Right cardiac atrium (tissue), 5 donors: Measurements from ENCODE around the gene TRIM4. TPM values are rescaled to one million over a fixed set of nuclear protein-coding genes. Genes with fewer than 3 reads are reported as not detected.
"Not testable (repeated sequence)": the region's sequence is repeated elsewhere in the genome, so short reads cannot be mapped to it uniquely, and the experiment has no call there.

Experiments
- ATAC-seq, 2 donors: fragments of 200-7000 bp; cut with Tn5 transposase; one replicate each; pipeline versions ENCODE4 v1.8.0 to v1.9.1; 2020; ENCODE audit warnings: moderate library complexity in 2 of 2, mild to moderate bottlenecking in 1 of 2
- DNase-seq, 3 donors: peaks; one replicate each; pipeline ENCODE4 v3.0.0-alpha.2; 2020
- H3K27ac ChIP-seq: one replicate; pipeline ENCODE4 v1.5.1; 2013; ENCODE audit warnings: mild to moderate bottlenecking, low read length, control low read depth, moderate library complexity
- H3K27me3 ChIP-seq: one replicate; pipeline ENCODE4 v1.6.1; 2013; ENCODE audit not compliant: control insufficient read depth, insufficient read depth
- H3K4me1 ChIP-seq: one replicate; pipeline ENCODE4 v1.6.1; 2013; ENCODE audit warnings: low read length; ENCODE audit not compliant: control insufficient read depth, insufficient read depth
- H3K4me3 ChIP-seq: one replicate; pipeline ENCODE4 v1.5.1; 2013; ENCODE audit warnings: low read length, control low read depth
- H3K9me3 ChIP-seq: one replicate; pipeline ENCODE4 v1.6.1; 2013; ENCODE audit warnings: low read length; ENCODE audit not compliant: control insufficient read depth
- whole genome bisulfite sequencing: extraction: QIAGEN DNeasy Blood & Tissue Kit; methylation state at CpG from one replicate; pipeline ENCODE4 v1.1.7; 2013; 5-methylcytosine and 5-hydroxymethylcytosine counted together
- intact Hi-C, 4 donors: fragments of 100-400 bp; cut with DNase I; formaldehyde crosslinking; loops; one replicate each; pipeline versions ENCODE4 v1.11.0 to v1.14.0; 2022 to 2023
- polyA plus RNA-seq: library from polyadenylated mRNA; stranded (reverse); fragments of 200-250 nt; gene quantifications from one replicate; pipeline ENCODE4 v1.2.3, GENCODE V29; 2013
- total RNA-seq, 4 donors: library from RNA; stranded (reverse); fragmentation: NEBNext Ultra II Directional; extraction: Animal tissue kit (Norgen Biotek cat#: 25700); gene quantifications; one replicate each; pipeline ENCODE4 v1.2.1, GENCODE V29; 2021
- donor health status: healthy with polysubstance abuse.
- donor health status: DM: no; HTN: yes; CAD: no.
- donor health status: DM: no; HTN: no; CAD: no.
- donor health status: DM: no; HTN: yes; CAD: no; lungs with severe emphysema.
- donor health status: DM: yes; HTN: yes; CAD: no.

Gene TRIM4
- total and polyA plus RNA-seq, 5 donors = 7.6 to 11.2 (median 10.0) TPM

GRCh38 chr7:99888366-99888765 lies 31.0 kb downstream of the TRIM4 start:
- DNase-seq, H3K4me3 ChIP-seq, H3K27me3 ChIP-seq, H3K27ac ChIP-seq, ATAC-seq, H3K9me3 ChIP-seq, H3K4me1 ChIP-seq, intact Hi-C loops: not testable (repeated sequence)
- 86% methylated on average over 20 of the region's 29 CpGs for WGBS

- intact Hi-C loops = no loop called here
- Histone ChIP-seq H3K4me1 (no peaks in the 10 kb centered on the region), H3K4me3 (no peak overlapping the region), H3K27me3 (no peaks in the 10 kb centered on the region), H3K27ac (no peak overlapping the region), H3K9me3 (no peaks in the 10 kb centered on the region)
- no peak for ATAC-seq
- no peak for DNase-seq
- 55% methylated on average over 4 of the region's 4 CpGs for WGBS
Observed at GRCh38 chr7:99881370-99881769, 38.0 kb downstream of the TRIM4 start.

DNA sequence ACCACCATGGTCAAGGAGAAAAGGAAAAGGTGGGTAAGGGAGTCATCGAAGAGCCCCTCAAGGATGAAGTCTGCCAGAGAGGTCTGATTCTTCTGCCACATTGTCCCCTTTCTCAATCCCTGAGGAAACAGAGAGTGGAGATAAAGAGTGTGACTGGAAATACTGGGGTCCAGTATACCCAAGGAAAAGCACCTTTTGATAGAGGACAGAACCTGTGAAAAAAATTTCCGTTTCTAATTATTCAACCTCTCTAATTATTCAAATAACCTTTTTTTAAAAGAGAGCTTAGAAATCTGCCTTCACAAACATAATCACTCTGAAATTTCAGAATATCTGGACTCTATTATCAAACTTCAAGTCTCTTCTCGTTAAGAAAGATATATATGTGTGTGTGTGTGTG lies 42.4 kb downstream of the TRIM4 start, which contains the start of gene OR2AE1:
Gene OR2AE1, minus strand, starts transcription at position 101 of the 400 bp plus-strand sequence. Its CDS starts 0 bp downstream, at position 101.
- H3K4me1 ChIP-seq = no peaks in the 10 kb centered on the region
- H3K27me3 ChIP-seq = no peaks in the 10 kb centered on the region
- H3K4me3 ChIP-seq = no peak within 1 kb of the TSS
- no peak for ATAC-seq
- H3K9me3 ChIP-seq = no peaks in the 10 kb centered on the region
- no peak for DNase-seq
- WGBS = 77% methylated on average over 3 of the region's 3 CpGs
- H3K27ac ChIP-seq = no peak within 1 kb of the TSS
- intact Hi-C loops = no loop called here

- intact Hi-C loops = no loop called here
- Histone ChIP-seq H3K27me3 (no peaks in the 10 kb centered on the region), H3K9me3 (no peaks in the 10 kb centered on the region), H3K27ac (no peak overlapping the region), H3K4me1 (no peaks in the 10 kb centered on the region), H3K4me3 (no peak overlapping the region)
- 92% methylated on average over 5 of the region's 5 CpGs for WGBS
- ATAC-seq (no peak), DNase-seq (no peak)
Observed at GRCh38 chr7:99876491-99876890, 42.8 kb downstream of the TRIM4 start.

DNA sequence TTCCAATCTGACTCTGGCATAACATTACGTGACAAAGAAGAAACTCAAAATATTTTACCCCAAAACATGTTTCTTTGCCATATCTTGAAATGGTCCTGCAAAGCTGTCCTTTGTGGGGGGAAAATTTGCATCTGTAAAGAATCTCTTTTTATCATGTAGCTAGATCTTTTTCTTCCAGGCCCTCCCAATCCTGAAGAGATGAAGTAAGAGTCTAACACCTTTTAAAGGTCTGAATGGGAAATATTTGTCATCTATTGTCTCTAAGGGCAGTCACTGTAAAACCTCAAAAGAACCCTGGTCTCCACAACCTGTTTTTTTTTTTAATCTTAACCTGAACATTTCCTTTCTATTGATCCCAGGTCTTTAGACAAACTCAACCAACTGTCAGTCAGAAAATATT lies 51.1 kb downstream of the TRIM4 start:
- no peak for ATAC-seq
- no peak overlapping the region for H3K4me3 ChIP-seq
- no peak for DNase-seq
- no peaks in the 10 kb centered on the region for H3K9me3 ChIP-seq
- intact Hi-C loops = no loop called here
- no peaks in the 10 kb centered on the region for H3K27me3 ChIP-seq
- H3K4me1 ChIP-seq = no peaks in the 10 kb centered on the region
- WGBS = 87% methylated on average over 1 of the region's 1 CpG
- no peak overlapping the region for H3K27ac ChIP-seq

DNA sequence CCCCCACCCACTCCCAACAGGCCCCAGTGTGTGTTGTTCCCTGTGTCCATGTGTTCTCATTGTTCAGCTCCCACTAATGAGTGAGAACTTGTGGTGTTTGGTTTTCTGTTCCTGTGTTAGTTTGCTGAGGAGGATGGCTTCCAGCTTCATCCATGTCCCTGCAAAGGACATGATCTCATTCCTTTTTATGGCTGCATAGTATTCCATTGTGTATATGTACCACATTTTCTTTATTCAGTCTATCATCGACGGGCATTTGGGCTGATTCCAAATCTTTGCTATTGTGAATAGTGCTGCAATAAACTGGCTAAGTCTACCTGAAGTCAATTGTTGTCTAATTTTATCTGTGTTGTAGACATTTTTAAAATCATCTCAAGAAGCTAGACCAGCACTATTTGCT lies 51.9 kb downstream of the TRIM4 start:
- DNase-seq, H3K4me3 ChIP-seq, H3K4me1 ChIP-seq, H3K27me3 ChIP-seq, H3K27ac ChIP-seq, ATAC-seq, intact Hi-C loops, H3K9me3 ChIP-seq: not testable (repeated sequence)
- 92% methylated on average over 2 of the region's 2 CpGs for WGBS

DNA sequence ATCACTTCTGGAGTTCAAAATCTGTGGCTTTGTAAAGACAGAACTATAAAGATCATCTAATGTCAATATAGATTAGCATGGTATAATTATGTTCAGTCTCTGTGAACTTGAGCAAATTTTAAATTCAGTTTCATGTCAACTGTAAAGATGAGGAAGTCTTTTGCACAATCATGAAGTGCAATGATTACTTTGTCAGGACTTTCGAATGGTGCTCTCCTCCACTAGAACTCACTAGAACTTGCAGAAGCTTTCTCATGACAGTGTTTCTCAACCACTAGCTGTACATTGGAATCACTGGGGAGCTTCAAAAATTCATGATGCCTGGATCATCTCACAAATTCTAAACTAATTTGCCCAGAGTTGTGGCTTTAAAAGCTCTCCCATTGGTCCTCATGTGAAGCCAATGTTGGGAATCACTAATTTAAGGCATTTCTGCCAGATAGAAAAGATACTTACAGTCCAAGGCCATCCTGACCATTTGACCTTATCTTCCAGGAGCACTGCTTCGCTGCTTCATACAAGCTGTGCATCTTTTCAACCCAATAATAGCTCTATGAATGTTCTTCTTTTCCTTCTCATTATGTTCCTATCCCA lies 55.4 kb downstream of the TRIM4 start:
- 52% methylated on average over 2 of the region's 2 CpGs for WGBS
- Histone ChIP-seq H3K27me3 (no peaks in the 10 kb centered on the region), H3K9me3 (no peaks in the 10 kb centered on the region), H3K27ac (no peak overlapping the region), H3K4me3 (no peak overlapping the region), H3K4me1 (no peaks in the 10 kb centered on the region)
- no peak for ATAC-seq
- intact Hi-C loops = no loop called here
- DNase-seq = no peak

DNA sequence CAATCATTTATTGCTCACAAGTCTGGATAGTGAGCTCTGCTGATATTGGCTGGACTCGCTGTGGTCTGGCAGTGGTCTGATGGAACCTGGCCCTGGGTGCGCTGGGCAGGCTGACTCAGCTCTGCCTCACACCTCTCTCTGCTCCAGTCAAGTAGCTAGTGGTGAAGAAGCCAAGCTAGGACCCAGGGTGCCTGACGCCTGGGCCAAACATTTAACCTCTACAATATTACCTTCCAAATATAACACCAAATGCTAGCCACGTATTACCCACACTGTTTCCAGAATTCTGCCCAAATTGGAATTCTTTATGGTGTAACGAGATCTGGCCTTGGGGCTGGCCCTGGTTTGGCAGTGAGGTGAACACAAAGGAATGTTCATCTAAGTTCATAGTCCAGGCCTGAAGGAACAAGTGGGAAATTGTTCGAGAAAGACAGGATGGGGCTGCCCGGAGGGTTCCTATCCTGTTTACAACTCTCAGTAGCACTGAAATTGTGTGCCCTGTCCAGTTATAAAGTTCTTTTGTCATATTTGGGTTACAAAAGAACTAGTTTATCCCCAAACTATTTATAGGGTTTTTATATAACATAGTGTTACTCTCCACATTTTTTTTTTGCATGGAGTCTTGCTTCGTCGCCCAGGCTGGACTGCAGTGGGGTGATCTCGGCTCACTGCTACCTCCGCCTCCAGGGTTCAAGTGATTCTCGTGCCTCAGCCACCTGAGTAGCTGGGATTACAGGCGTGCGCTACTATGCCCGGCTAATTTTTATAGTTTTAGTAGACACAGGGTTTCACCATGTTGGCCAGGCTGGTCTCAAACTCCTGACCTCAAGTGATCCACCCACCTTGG lies 58.8 kb downstream of the TRIM4 start:
- Histone ChIP-seq H3K27me3 (no peaks in the 10 kb centered on the region), H3K9me3 (no peaks in the 10 kb centered on the region), H3K27ac (peak overlapping the region; percentile 12), H3K4me3 (no peak overlapping the region), H3K4me1 (no peaks in the 10 kb centered on the region)
- peak; percentile 94 for ATAC-seq
- WGBS = 64% methylated on average over 15 of the region's 15 CpGs
- DNase-seq = peak; percentile 51 to 75 (median 60)
- intact Hi-C loops = no loop called here

GRCh38 chr7:99855236-99855635 lies 64.1 kb downstream of the TRIM4 start:
- Histone ChIP-seq H3K9me3 (no peaks in the 10 kb centered on the region), H3K4me1 (no peaks in the 10 kb centered on the region), H3K27me3 (no peaks in the 10 kb centered on the region), H3K4me3 (no peak overlapping the region), H3K27ac (no peak overlapping the region)
- 92% methylated on average over 1 of the region's 1 CpG for WGBS
- ATAC-seq (no peak), DNase-seq (no peak)
- intact Hi-C loops = no loop called here

GRCh38 chr7:99848420-99849216 lies 70.7 kb downstream of the TRIM4 start:
- H3K9me3 ChIP-seq = no peaks in the 10 kb centered on the region

DNA sequence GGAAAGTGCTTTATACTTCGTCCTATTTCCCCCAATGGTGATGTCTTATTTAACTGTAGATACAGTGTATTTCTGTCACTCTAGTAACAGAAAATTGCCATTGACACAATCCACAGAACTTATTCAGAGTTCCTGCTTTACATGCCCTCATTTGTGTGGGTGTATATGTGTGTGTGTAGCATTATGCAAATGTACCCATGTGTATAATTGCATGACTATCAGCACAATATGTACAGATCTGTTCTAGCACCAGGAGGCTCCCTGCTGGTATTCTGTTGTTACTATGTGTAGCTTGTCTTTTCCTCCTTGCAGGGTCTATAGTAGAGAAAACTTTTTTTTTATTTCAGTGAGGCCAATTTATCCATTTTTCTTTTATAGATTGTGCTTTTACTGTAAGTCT lies 75.0 kb downstream of the TRIM4 start:
- no peaks in the 10 kb centered on the region for H3K9me3 ChIP-seq
- ATAC-seq = no peak
- intact Hi-C loops = no loop called here
- DNase-seq = no peak
- no peaks in the 10 kb centered on the region for H3K4me1 ChIP-seq
- H3K27me3 ChIP-seq = no peaks in the 10 kb centered on the region
- no peak overlapping the region for H3K27ac ChIP-seq
- WGBS = 66% methylated on average over 1 of the region's 1 CpG
- H3K4me3 ChIP-seq = no peak overlapping the region

More at GRCh38 chr7:99848420-99849216, 70.7 kb downstream of the TRIM4 start:
- no peak for DNase-seq
- Histone ChIP-seq H3K27ac (no peak overlapping the region), H3K27me3 (no peaks in the 10 kb centered on the region), H3K4me3 (no peak overlapping the region), H3K4me1 (no peaks in the 10 kb centered on the region)
- intact Hi-C loops = no loop called here
- ATAC-seq = no peak
- 62% methylated on average over 6 of the region's 6 CpGs for WGBS
